Tibial nerve (tissue), 4 donors: ENCODE results near the gene CACNG1.

Source experiments
- EP300 ChIP-seq, 2 donors: sonication (generic); formaldehyde crosslinking; IDR thresholded peaks; one replicate each; pipeline ENCODE4 v1.6.1; 2017; ENCODE audit warnings: antibody characterized with exemption in 2 of 2, mild to moderate bottlenecking in 1 of 2
- POLR2A ChIP-seq, 2 donors: fragments of 450-650 bp; IDR thresholded peaks; one replicate each; pipeline ENCODE4 v1.6.1; 2017; ENCODE audit warnings: antibody characterized with exemption in 2 of 2, mild to moderate bottlenecking in 2 of 2, moderate library complexity in 2 of 2
- TF ChIP-seq, protein P1 (sequence below), 5 experiments: fragments of 200-600 bp in 3 of 5; fragments of 450-650 bp in 2 of 5; sonication (generic) in 3 of 5; IDR thresholded peaks; one replicate each; pipeline ENCODE4 v1.5.1; 2016 to 2019; ENCODE audit warnings: antibody characterized with exemption in 5 of 5, mild to moderate bottlenecking in 3 of 5, moderate library complexity in 2 of 5

DNA sequence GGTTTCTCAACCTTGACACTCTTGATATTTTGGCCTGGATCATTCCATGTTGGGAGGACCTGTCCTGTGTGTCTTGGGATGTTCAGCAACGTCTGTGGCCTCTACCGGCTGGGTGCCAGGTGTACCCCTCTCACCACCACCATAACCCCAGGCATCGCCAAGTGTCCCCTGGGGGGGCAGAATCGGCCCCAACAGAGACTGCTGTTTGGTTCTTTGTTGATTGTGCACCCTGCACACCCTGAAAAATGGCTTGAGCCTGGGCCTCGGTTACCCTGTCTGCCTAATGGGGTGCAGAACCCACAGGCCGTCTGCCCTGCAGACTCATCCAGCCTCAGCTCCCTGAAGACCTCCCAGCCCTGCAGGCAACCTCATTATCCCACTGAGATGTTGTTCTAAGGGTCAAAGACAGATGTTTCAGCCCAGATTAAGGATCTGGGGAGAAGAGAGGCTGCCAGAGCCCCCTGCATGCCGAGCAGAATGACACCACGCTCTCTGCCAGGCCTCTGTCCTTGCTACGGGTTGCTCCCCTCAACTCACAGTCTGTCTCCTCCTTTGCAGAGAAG lies 9.2 kb downstream of the CACNG1 start:
- TF ChIP-seq, protein P1, sequence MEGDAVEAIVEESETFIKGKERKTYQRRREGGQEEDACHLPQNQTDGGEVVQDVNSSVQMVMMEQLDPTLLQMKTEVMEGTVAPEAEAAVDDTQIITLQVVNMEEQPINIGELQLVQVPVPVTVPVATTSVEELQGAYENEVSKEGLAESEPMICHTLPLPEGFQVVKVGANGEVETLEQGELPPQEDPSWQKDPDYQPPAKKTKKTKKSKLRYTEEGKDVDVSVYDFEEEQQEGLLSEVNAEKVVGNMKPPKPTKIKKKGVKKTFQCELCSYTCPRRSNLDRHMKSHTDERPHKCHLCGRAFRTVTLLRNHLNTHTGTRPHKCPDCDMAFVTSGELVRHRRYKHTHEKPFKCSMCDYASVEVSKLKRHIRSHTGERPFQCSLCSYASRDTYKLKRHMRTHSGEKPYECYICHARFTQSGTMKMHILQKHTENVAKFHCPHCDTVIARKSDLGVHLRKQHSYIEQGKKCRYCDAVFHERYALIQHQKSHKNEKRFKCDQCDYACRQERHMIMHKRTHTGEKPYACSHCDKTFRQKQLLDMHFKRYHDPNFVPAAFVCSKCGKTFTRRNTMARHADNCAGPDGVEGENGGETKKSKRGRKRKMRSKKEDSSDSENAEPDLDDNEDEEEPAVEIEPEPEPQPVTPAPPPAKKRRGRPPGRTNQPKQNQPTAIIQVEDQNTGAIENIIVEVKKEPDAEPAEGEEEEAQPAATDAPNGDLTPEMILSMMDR (IDR thresholded peaks at IDR 0.05), result no peak
- TF ChIP-seq POLR2A (IDR thresholded peaks at IDR 0.05) (no peak), EP300 (IDR thresholded peaks at IDR 0.05) (no peak)
